ENCODE results near the gene MTCL3.

MTCL3 gene

GRCh38 chr6:127468936-127469335, 50.2 kb downstream of the MTCL3 start:
- no peak for DNase-seq (ENCODE audit: low read depth, low spot score)
- no peaks in the 10 kb centered on the region for H3K36me3 ChIP-seq (ENCODE audit: insufficient read depth, insufficient read length, low read length)
- no peak for TF ChIP-seq YY1 (IDR thresholded peaks at IDR 0.05; ENCODE audit: insufficient read depth, insufficient read length)
- TF ChIP-seq SUZ12 (IDR thresholded peaks at IDR 0.05; ENCODE audit: extremely low read depth, insufficient read depth, insufficient read length), result no peak
- TF ChIP-seq ZNF274 (IDR thresholded peaks at IDR 0.05; ENCODE audit: low read depth, low read length), result no peak
- no peaks in the 10 kb centered on the region for H3K4me1 ChIP-seq (ENCODE audit: insufficient read depth, insufficient read length)
- H3K27me3 ChIP-seq (ENCODE audit: insufficient read depth, insufficient read length), result no peaks in the 10 kb centered on the region
- H3K9me3 ChIP-seq (ENCODE audit: insufficient read depth, low read length), result no peaks in the 10 kb centered on the region
- no peak overlapping the region for H3K9ac ChIP-seq (ENCODE audit: insufficient read length, low read depth)
- H3K4me3 ChIP-seq (ENCODE audit: insufficient read length, low read depth), result no peak overlapping the region

- H3K4me1 ChIP-seq (ENCODE audit: insufficient read depth, insufficient read length), result no peaks in the 10 kb centered on the region
- no peak for TF ChIP-seq YY1 (IDR thresholded peaks at IDR 0.05; ENCODE audit: insufficient read depth, insufficient read length)
- no peak for TF ChIP-seq SUZ12 (IDR thresholded peaks at IDR 0.05; ENCODE audit: extremely low read depth, insufficient read depth, insufficient read length)
- no peak for TF ChIP-seq ZNF274 (IDR thresholded peaks at IDR 0.05; ENCODE audit: low read depth, low read length)
- H3K9ac ChIP-seq (ENCODE audit: insufficient read length, low read depth), result no peak overlapping the region
- no peaks in the 10 kb centered on the region for H3K36me3 ChIP-seq (ENCODE audit: insufficient read depth, insufficient read length, low read length)
- no peak overlapping the region for H3K4me3 ChIP-seq (ENCODE audit: insufficient read length, low read depth)
- DNase-seq (ENCODE audit: low read depth, low spot score), result no peak
- no peaks in the 10 kb centered on the region for H3K27me3 ChIP-seq (ENCODE audit: insufficient read depth, insufficient read length)
- H3K9me3 ChIP-seq (ENCODE audit: insufficient read depth, low read length), result no peaks in the 10 kb centered on the region
Measured at GRCh38 chr6:127466416-127466815, 52.7 kb downstream of the MTCL3 start.

DNA sequence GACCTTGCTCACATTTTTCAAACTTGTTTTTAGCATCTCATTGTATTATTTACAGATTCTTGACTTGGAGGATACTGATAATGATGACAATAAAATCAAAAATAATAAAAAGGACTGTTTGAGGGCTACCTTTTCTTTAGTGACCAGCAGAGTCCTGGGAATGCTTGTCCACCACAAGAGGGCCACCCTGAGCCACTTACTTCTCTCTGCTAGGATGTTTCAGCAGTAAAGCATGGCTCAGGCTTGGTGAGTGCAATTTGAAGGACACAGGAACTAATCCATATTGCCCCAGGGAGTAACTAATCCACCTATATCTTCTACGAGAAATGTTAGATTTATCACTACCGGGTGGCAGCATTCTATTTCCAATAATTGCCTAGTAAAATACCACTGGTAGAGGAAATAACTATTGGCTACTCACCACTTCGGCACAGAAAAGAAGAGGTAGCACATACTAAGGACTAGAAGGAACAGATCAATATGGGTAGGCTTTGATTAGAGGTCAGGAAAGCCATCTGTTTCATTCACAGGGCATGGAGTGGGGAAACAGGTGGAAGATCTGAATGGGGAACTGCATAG, 54.2 kb downstream of the MTCL3 start:
- no peak for TF ChIP-seq SUZ12 (IDR thresholded peaks at IDR 0.05; ENCODE audit: extremely low read depth, insufficient read depth, insufficient read length)
- TF ChIP-seq ZNF274 (IDR thresholded peaks at IDR 0.05; ENCODE audit: low read depth, low read length), result no peak
- TF ChIP-seq YY1 (IDR thresholded peaks at IDR 0.05; ENCODE audit: insufficient read depth, insufficient read length), result no peak
- no peaks in the 10 kb centered on the region for H3K36me3 ChIP-seq (ENCODE audit: insufficient read depth, insufficient read length, low read length)
- no peaks in the 10 kb centered on the region for H3K4me1 ChIP-seq (ENCODE audit: insufficient read depth, insufficient read length)
- no peak overlapping the region for H3K4me3 ChIP-seq (ENCODE audit: insufficient read length, low read depth)
- H3K27me3 ChIP-seq (ENCODE audit: insufficient read depth, insufficient read length), result no peaks in the 10 kb centered on the region
- H3K9me3 ChIP-seq (ENCODE audit: insufficient read depth, low read length), result no peaks in the 10 kb centered on the region
- H3K9ac ChIP-seq (ENCODE audit: insufficient read length, low read depth), result no peak overlapping the region
- DNase-seq (ENCODE audit: low read depth, low spot score), result peak; percentile 32

- no peak for DNase-seq (ENCODE audit: low read depth, low spot score)
- H3K9me3 ChIP-seq (ENCODE audit: insufficient read depth, low read length), result no peaks in the 10 kb centered on the region
- H3K36me3 ChIP-seq (ENCODE audit: insufficient read depth, insufficient read length, low read length), result no peaks in the 10 kb centered on the region
- H3K9ac ChIP-seq (ENCODE audit: insufficient read length, low read depth), result no peak overlapping the region
- no peak for TF ChIP-seq SUZ12 (IDR thresholded peaks at IDR 0.05; ENCODE audit: extremely low read depth, insufficient read depth, insufficient read length)
- no peak for TF ChIP-seq ZNF274 (IDR thresholded peaks at IDR 0.05; ENCODE audit: low read depth, low read length)
- TF ChIP-seq YY1 (IDR thresholded peaks at IDR 0.05; ENCODE audit: insufficient read depth, insufficient read length), result no peak
- no peaks in the 10 kb centered on the region for H3K27me3 ChIP-seq (ENCODE audit: insufficient read depth, insufficient read length)
- H3K4me3 ChIP-seq (ENCODE audit: insufficient read length, low read depth), result no peak overlapping the region
- H3K4me1 ChIP-seq (ENCODE audit: insufficient read depth, insufficient read length), result no peaks in the 10 kb centered on the region
Measured at GRCh38 chr6:127464161-127464880, 54.8 kb downstream of the MTCL3 start.

DNA sequence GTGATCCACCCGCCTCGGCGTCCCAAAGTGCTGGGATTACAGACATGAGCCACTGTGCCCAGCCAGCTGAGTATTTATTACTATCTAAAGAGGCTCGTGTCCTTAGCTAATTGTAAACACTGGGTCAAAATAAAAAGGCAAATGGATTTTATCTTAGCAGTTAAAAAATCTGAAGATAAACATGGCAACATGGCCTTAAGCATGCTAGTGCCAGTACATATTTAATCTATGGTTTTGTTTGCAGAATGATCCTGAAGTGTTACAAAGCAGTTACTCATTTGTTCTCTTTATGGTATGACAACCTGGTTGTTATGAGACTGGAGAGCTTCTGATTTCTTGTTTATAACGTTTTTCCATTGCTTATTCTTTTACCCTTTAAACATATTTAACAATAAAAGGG, 56.1 kb downstream of the MTCL3 start:
- Histone ChIP-seq H3K9me3 (ENCODE audit: insufficient read depth, low read length) (no peaks in the 10 kb centered on the region), H3K36me3 (ENCODE audit: insufficient read depth, insufficient read length, low read length) (no peaks in the 10 kb centered on the region), H3K4me1 (ENCODE audit: insufficient read depth, insufficient read length) (no peaks in the 10 kb centered on the region), H3K9ac (ENCODE audit: insufficient read length, low read depth) (no peak overlapping the region), H3K4me3 (ENCODE audit: insufficient read length, low read depth) (no peak overlapping the region), H3K27me3 (ENCODE audit: insufficient read depth, insufficient read length) (no peaks in the 10 kb centered on the region)
- DNase-seq (ENCODE audit: low read depth, low spot score), result no peak
- TF ChIP-seq SUZ12 (IDR thresholded peaks at IDR 0.05; ENCODE audit: extremely low read depth, insufficient read depth, insufficient read length), result no peak

DNA sequence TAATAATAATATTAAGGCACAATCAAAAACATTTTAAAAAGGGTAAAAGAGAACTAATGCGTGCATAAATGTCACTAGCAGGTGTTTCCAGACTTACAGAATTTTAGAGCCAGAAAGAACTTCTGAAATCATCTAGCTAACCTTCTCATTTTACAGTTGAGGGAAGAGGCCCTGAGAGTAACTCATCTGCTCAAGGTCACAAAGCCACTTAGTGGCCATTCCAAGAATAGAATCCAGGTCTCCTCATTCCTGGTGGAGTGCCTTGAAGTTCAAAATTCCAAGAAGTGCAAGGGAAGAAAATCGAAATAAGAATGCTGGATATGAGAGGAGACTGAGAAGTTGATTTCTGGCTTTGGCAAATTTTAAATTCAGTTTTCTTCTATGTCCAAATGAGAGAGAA, 56.8 kb downstream of the MTCL3 start:
- H3K36me3 ChIP-seq (ENCODE audit: insufficient read depth, insufficient read length, low read length), result no peaks in the 10 kb centered on the region
- H3K4me1 ChIP-seq (ENCODE audit: insufficient read depth, insufficient read length), result no peaks in the 10 kb centered on the region
- H3K27me3 ChIP-seq (ENCODE audit: insufficient read depth, insufficient read length), result no peaks in the 10 kb centered on the region
- H3K4me3 ChIP-seq (ENCODE audit: insufficient read length, low read depth), result no peak overlapping the region
- no peak overlapping the region for H3K9ac ChIP-seq (ENCODE audit: insufficient read length, low read depth)
- DNase-seq (ENCODE audit: low read depth, low spot score), result no peak
- TF ChIP-seq SUZ12 (IDR thresholded peaks at IDR 0.05; ENCODE audit: extremely low read depth, insufficient read depth, insufficient read length) (no peak), YY1 (IDR thresholded peaks at IDR 0.05; ENCODE audit: insufficient read depth, insufficient read length) (no peak), ZNF274 (IDR thresholded peaks at IDR 0.05; ENCODE audit: low read depth, low read length) (no peak)
- no peaks in the 10 kb centered on the region for H3K9me3 ChIP-seq (ENCODE audit: insufficient read depth, low read length)

- no peaks in the 10 kb centered on the region for H3K4me1 ChIP-seq (ENCODE audit: insufficient read depth, insufficient read length)
- H3K9me3 ChIP-seq (ENCODE audit: insufficient read depth, low read length), result no peaks in the 10 kb centered on the region
- no peak overlapping the region for H3K4me3 ChIP-seq (ENCODE audit: insufficient read length, low read depth)
- no peaks in the 10 kb centered on the region for H3K27me3 ChIP-seq (ENCODE audit: insufficient read depth, insufficient read length)
- no peak for TF ChIP-seq YY1 (IDR thresholded peaks at IDR 0.05; ENCODE audit: insufficient read depth, insufficient read length)
- TF ChIP-seq SUZ12 (IDR thresholded peaks at IDR 0.05; ENCODE audit: extremely low read depth, insufficient read depth, insufficient read length), result no peak
- TF ChIP-seq ZNF274 (IDR thresholded peaks at IDR 0.05; ENCODE audit: low read depth, low read length), result no peak
- H3K36me3 ChIP-seq (ENCODE audit: insufficient read depth, insufficient read length, low read length), result no peaks in the 10 kb centered on the region
- DNase-seq (ENCODE audit: low read depth, low spot score), result no peak
- no peak overlapping the region for H3K9ac ChIP-seq (ENCODE audit: insufficient read length, low read depth)
Measured at GRCh38 chr6:127460465-127460864, 58.7 kb downstream of the MTCL3 start.

All from NT2/D1 (cell line).